GM12891 (cell line): ENCODE data around the gene KCNK5.

Source experiments
- PAX5 ChIP-seq: IDR thresholded peaks from 2 replicates; pipeline ENCODE4 v1.6.1; 2011; ENCODE audit warnings: low read length, moderate library complexity, mild to moderate bottlenecking; ENCODE audit not compliant: insufficient read depth, severe bottlenecking
- POLR2A ChIP-seq: IDR thresholded peaks from 2 replicates; pipeline ENCODE4 v1.6.1; 2011; ENCODE audit warnings: low read depth, low read length, control low read depth
- POLR2AphosphoS5 ChIP-seq: IDR thresholded peaks from 2 replicates; pipeline ENCODE4 v1.6.1; 2011; ENCODE audit warnings: low read depth, low read length, control low read depth
- SPI1 ChIP-seq: IDR thresholded peaks from 2 replicates; pipeline ENCODE4 v1.6.1; 2011; ENCODE audit warnings: low read depth, low read length, control low read depth

DNA sequence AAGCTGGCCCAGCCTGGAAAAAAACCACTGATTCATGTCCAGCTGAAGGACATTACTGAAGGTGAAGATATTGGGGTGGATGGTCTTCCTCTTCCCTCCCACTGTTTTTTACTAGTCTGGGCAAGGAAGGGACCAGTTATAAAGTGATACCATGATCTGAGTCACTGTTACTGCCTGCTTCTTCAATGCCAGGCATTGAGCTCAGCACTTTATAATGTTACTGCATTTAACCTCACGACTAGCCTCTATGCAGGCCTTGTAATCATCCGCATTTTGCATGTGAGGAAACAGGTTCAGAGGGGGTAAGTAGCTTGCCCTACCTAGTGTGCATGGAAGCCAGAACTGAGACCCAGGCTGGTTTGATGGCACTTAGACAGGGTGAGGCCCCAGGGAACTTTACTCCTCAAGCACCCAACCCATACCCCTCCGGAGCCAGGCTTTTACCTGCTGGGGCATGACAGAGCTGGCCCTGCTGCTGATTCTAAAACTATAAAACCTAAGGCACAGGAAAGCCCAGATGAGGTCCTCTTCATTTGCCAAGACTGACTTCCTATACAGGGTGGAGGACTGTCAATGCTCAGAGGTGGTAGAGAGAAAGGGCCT lies 11.0 kb upstream of the KCNK5 start:
- TF ChIP-seq POLR2AphosphoS5 (no peak), PAX5 (no peak), POLR2A (no peak), SPI1 (no peak)
